HEK293 (cell line): Measurements from ENCODE around the gene CD40.
A peak's percentile ranks its signal among the peaks of the same experiment; 100 is the strongest.

ENCODE experiments used
- CTCF ChIA-PET: fragments of 350-600 bp; formaldehyde crosslinking; extraction: SDS; loops from one replicate; lab custom pipeline; 2021; ENCODE audit warnings: antibody characterized with exemption; lab: Yijun Ruan, JAX
- POLR2A ChIA-PET: fragments of 300-600 bp; formaldehyde crosslinking; extraction: SDS; loops from one replicate; lab custom pipeline; 2020; ENCODE audit warnings: antibody characterized with exemption, inconsistent platforms; lab: Yijun Ruan, JAX
- H3K27ac ChIP-seq: fragments of 200-500 bp; sonication (Bioruptor generic); 2 replicates; pipeline ENCODE4 v1.5.1; 2014; ENCODE audit warnings: low read depth, low read length, control low read depth, inconsistent platforms; ENCODE audit errors: extremely low read depth
- H3K36me3 ChIP-seq, 2 experiments: fragments of 200-500 bp in 1 of 2; sonication (Bioruptor generic) in 1 of 2; 1 replicate in 1 of 2; 2 replicates in 1 of 2; pipeline ENCODE4 v1.5.1; 2014 to 2017; ENCODE audit warnings: inconsistent platforms in 2 of 2, low read length in 2 of 2; ENCODE audit not compliant: control insufficient read depth in 2 of 2, insufficient read depth in 1 of 2
- H3K4me1 ChIP-seq: fragments of 200-500 bp; sonication (Bioruptor generic); 2 replicates; pipeline ENCODE4 v1.5.1; 2014; ENCODE audit warnings: mild to moderate bottlenecking, low read length, inconsistent platforms; ENCODE audit not compliant: control insufficient read depth, insufficient read depth
- H3K4me3 ChIP-seq: 2 replicates; pipeline ENCODE4 v1.5.1; 2011; ENCODE audit warnings: low read depth, mild to moderate bottlenecking, control low read depth, low read length, moderate library complexity
- H3K9me3 ChIP-seq: fragments of 200-500 bp; sonication (Bioruptor generic); 2 replicates; pipeline ENCODE4 v1.5.1; 2014; ENCODE audit warnings: low read depth, low read length, inconsistent platforms; ENCODE audit not compliant: control insufficient read depth, insufficient read depth
- GLI2 ChIP-seq: fragments of 450-650 bp; formaldehyde crosslinking; IDR thresholded peaks from 2 replicates; pipeline ENCODE4; 2017; ENCODE audit warnings: missing biosample characterization, missing genetic modification characterization, low read depth, borderline replicate concordance
- GLIS1 ChIP-seq: fragments of 450-650 bp; formaldehyde crosslinking; IDR thresholded peaks from 2 replicates; pipeline ENCODE4 v1.5.1; 2016; ENCODE audit warnings: missing biosample characterization, missing genetic modification characterization
- HOXD13 ChIP-seq: sonication (generic); formaldehyde crosslinking; IDR thresholded peaks from 2 replicates; pipeline ENCODE4 v1.8.0; 2022; ENCODE audit warnings: missing genetic modification reagents, borderline replicate concordance
- IKZF3 ChIP-seq: fragments of 450-650 bp; IDR thresholded peaks from 2 replicates; pipeline ENCODE4 v1.5.0; 2018; ENCODE audit warnings: missing biosample characterization, mild to moderate bottlenecking, missing genetic modification characterization, moderate library complexity
- PBX3 ChIP-seq: sonication (generic); formaldehyde crosslinking; IDR thresholded peaks from 2 replicates; pipeline ENCODE4 v1.8.1; 2022; ENCODE audit warnings: mild to moderate bottlenecking, moderate library complexity, missing genetic modification reagents
- PRDM4 ChIP-seq: fragments of 450-650 bp; formaldehyde crosslinking; IDR thresholded peaks from 2 replicates; pipeline ENCODE4 v1.5.1; 2017; ENCODE audit warnings: missing biosample characterization, missing genetic modification characterization
- SCRT2 ChIP-seq: fragments of 450-650 bp; formaldehyde crosslinking; IDR thresholded peaks from 2 replicates; pipeline ENCODE4 v1.5.1; 2016; ENCODE audit warnings: missing biosample characterization, missing genetic modification characterization
- ZBTB10 ChIP-seq: fragments of 450-650 bp; formaldehyde crosslinking; IDR thresholded peaks from 2 replicates; pipeline ENCODE4 v1.5.1; 2016; ENCODE audit warnings: missing biosample characterization, missing genetic modification characterization
- ZBTB17 ChIP-seq: fragments of 450-650 bp; formaldehyde crosslinking; IDR thresholded peaks from 2 replicates; pipeline ENCODE4 v1.5.1; 2016; ENCODE audit warnings: missing biosample characterization, missing genetic modification characterization
- ZBTB21 ChIP-seq: fragments of 450-650 bp; formaldehyde crosslinking; IDR thresholded peaks from 2 replicates; pipeline ENCODE4 v1.5.1; 2017; ENCODE audit warnings: missing biosample characterization, missing genetic modification characterization
- ZBTB6 ChIP-seq: fragments of 450-650 bp; formaldehyde crosslinking; IDR thresholded peaks from 2 replicates; pipeline ENCODE4 v1.5.1; 2017; ENCODE audit warnings: missing biosample characterization, missing genetic modification characterization
- ZFP37 ChIP-seq: fragments of 450-650 bp; formaldehyde crosslinking; IDR thresholded peaks from 2 replicates; pipeline ENCODE4 v1.5.1; 2016; ENCODE audit warnings: missing biosample characterization, missing genetic modification characterization
- ZIC2 ChIP-seq: fragments of 450-650 bp; formaldehyde crosslinking; IDR thresholded peaks from 2 replicates; pipeline ENCODE4 v1.5.1; 2016; ENCODE audit warnings: missing biosample characterization, missing genetic modification characterization
- ZNF132 ChIP-seq: fragments of 450-650 bp; formaldehyde crosslinking; IDR thresholded peaks from 2 replicates; pipeline ENCODE4 v1.5.1; 2017; ENCODE audit warnings: missing biosample characterization, missing genetic modification characterization, borderline replicate concordance
- ZNF146 ChIP-seq: fragments of 450-650 bp; formaldehyde crosslinking; IDR thresholded peaks from 2 replicates; pipeline ENCODE4 v1.5.1; 2016; ENCODE audit warnings: missing biosample characterization, missing genetic modification characterization
- ZNF211 ChIP-seq: fragments of 450-650 bp; formaldehyde crosslinking; IDR thresholded peaks from 2 replicates; pipeline ENCODE4 v1.5.1; 2016; ENCODE audit warnings: low read depth, missing biosample characterization, missing genetic modification characterization
- ZNF223 ChIP-seq: fragments of 450-650 bp; formaldehyde crosslinking; IDR thresholded peaks from 2 replicates; pipeline ENCODE4 v1.5.1; 2016; ENCODE audit warnings: missing biosample characterization, missing genetic modification characterization
- ZNF23 ChIP-seq: fragments of 450-650 bp; formaldehyde crosslinking; IDR thresholded peaks from 2 replicates; pipeline ENCODE4 v1.5.1; 2016; ENCODE audit warnings: missing biosample characterization, missing genetic modification characterization, borderline replicate concordance
- ZNF274 ChIP-seq, 2 experiments: fragments of 200-500 bp in 1 of 2; fragments of 450-650 bp in 1 of 2; sonication (Bioruptor generic) in 1 of 2; formaldehyde crosslinking in 1 of 2; IDR thresholded peaks; 2 replicates each; pipeline versions ENCODE4 v1.5.1 to v1.6.1; 2014 to 2016; ENCODE audit warnings: borderline replicate concordance in 1 of 2, inconsistent platforms in 1 of 2, low read length in 1 of 2, missing biosample characterization in 1 of 2, missing genetic modification characterization in 1 of 2
- ZNF426 ChIP-seq: fragments of 450-650 bp; formaldehyde crosslinking; IDR thresholded peaks from 2 replicates; pipeline ENCODE4 v1.5.1; 2017; ENCODE audit warnings: missing biosample characterization, missing genetic modification characterization, mild to moderate bottlenecking, inconsistent platforms, moderate library complexity
- ZNF501 ChIP-seq: fragments of 450-650 bp; formaldehyde crosslinking; IDR thresholded peaks from 2 replicates; pipeline ENCODE4 v1.5.1; 2016; ENCODE audit warnings: missing biosample characterization, missing genetic modification characterization
- ZNF560 ChIP-seq: fragments of 450-650 bp; formaldehyde crosslinking; IDR thresholded peaks from 2 replicates; pipeline ENCODE4 v1.5.1; 2017; ENCODE audit warnings: missing biosample characterization, missing genetic modification characterization, borderline replicate concordance
- ZNF670 ChIP-seq: fragments of 450-650 bp; formaldehyde crosslinking; IDR thresholded peaks from 2 replicates; pipeline ENCODE4 v1.5.1; 2016; ENCODE audit warnings: missing biosample characterization, missing genetic modification characterization, low read depth
- ZNF692 ChIP-seq: fragments of 450-650 bp; formaldehyde crosslinking; IDR thresholded peaks from 2 replicates; pipeline ENCODE4 v1.5.1; 2016; ENCODE audit warnings: missing biosample characterization, missing genetic modification characterization
- ZNF792 ChIP-seq: fragments of 450-650 bp; formaldehyde crosslinking; IDR thresholded peaks from 2 replicates; pipeline ENCODE4 v1.5.1; 2016; ENCODE audit warnings: missing biosample characterization, missing genetic modification characterization
- ZSCAN16 ChIP-seq: fragments of 450-650 bp; formaldehyde crosslinking; IDR thresholded peaks from 2 replicates; pipeline ENCODE4 v1.5.1; 2016; ENCODE audit warnings: missing biosample characterization, missing genetic modification characterization
- ZXDB ChIP-seq: fragments of 450-650 bp; formaldehyde crosslinking; IDR thresholded peaks from 2 replicates; pipeline ENCODE4 v1.5.1; 2016; ENCODE audit warnings: missing biosample characterization, missing genetic modification characterization

CD40 gene

GRCh38 chr20:46089167-46089416 is 29.0 kb upstream of the CD40 start (continued):
- TF ChIP-seq ZNF274 (IDR thresholded peaks at IDR 0.05; ENCODE audit: low read length) (no peak), ZNF274 (tag by site-specific recombination; IDR thresholded peaks at IDR 0.05; ENCODE audit: borderline replicate concordance) (no peak), GLIS1 (tag by site-specific recombination) (no peak), ZNF692 (tag by site-specific recombination) (no peak), ZFP37 (tag by site-specific recombination) (peak; percentile 78), ZNF146 (tag by site-specific recombination) (no peak), ZNF792 (no peak), SCRT2 (tag by site-specific recombination) (no peak), ZBTB21 (tag by site-specific recombination) (no peak), ZNF132 (tag by site-specific recombination) (no peak), ZSCAN16 (tag by site-specific recombination) (no peak), ZBTB10 (tag by site-specific recombination) (peak; percentile 34; the same call in 1 of the 2 replicates), ZNF223 (tag by site-specific recombination) (no peak), PRDM4 (tag by site-specific recombination) (no peak), IKZF3 (no peak), ZNF501 (tag by site-specific recombination) (peak; percentile 79), ZBTB6 (tag by site-specific recombination) (no peak), ZNF560 (no peak)

GRCh38 chr20:46089417-46090388 is 28.4 kb upstream of the CD40 start, which contains the start of gene NCOA5:
NCOA5 (minus strand) TSS chr20:46089962; CDS start chr20:46079424, 10,538 bp downstream.
- ChIA-PET CTCF (interaction anchor here (2.5 kb wide), 1 partner anchor 75 kb away, joined by 13 read pairs; no protein-coding TSS in a partner anchor), POLR2A (interaction anchor here (1.0 kb wide), 1 partner anchor 275 kb away, joined by 3 read pairs; no protein-coding TSS in a partner anchor)
- H3K4me3 ChIP-seq = peak within 1 kb of the TSS; percentile 95
- peaks cover 22% of the 10 kb centered on the region for H3K4me1 ChIP-seq
- no peaks in the 10 kb centered on the region for H3K9me3 ChIP-seq
- no peaks in the 10 kb centered on the region for H3K36me3 ChIP-seq
- peak within 1 kb of the TSS; percentile 87 for H3K27ac ChIP-seq
- peak; percentile 89; the same call in 1 of the 2 replicates for TF ChIP-seq PBX3 (CRISPR knock-in tag)
- no peak for TF ChIP-seq ZSCAN16 (tag by site-specific recombination)
- no peak for TF ChIP-seq ZNF426
- no peak; the same call in 1 of the 2 replicates for TF ChIP-seq GLI2
- no peak for TF ChIP-seq ZNF23 (tag by site-specific recombination)
- no peak for TF ChIP-seq IKZF3
- TF ChIP-seq ZNF670 (tag by site-specific recombination) = no peak
- no peak for TF ChIP-seq ZNF211 (tag by site-specific recombination)
- no peak for TF ChIP-seq ZIC2
- TF ChIP-seq HOXD13 (CRISPR knock-in tag) = no peak
- no peak; the same call in 1 of the 2 replicates for TF ChIP-seq ZBTB17
- TF ChIP-seq ZXDB = no peak
